ENCODE data around the gene WSB2.

Gene WSB2

DNA sequence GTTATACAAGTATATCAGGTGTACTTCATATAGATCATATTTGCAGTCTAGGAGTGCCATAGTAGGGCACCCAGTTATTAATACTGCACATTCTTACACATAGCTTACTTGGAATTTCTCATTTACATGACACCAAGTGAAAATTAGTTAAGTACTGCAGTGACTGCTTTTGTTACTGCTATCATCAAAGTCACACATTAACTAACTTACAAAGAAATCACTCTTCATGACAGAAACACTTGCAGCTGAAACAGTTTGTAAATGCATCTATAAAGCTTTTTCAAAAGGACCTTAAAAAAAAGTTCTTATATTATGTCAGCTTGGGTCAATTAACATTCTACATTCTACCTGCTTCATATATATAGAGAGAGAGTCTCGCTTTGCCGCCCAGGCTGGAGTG, 62.3 kb downstream of the WSB2 start:
- Mint-ChIP-seq H3K27ac (no peak overlapping the region), H3K36me3 (no peaks in the 10 kb centered on the region), H3K4me1 (no peaks in the 10 kb centered on the region), H3K9me3 (peaks cover 12% of the 10 kb centered on the region), H3K27me3 (no peaks in the 10 kb centered on the region), H3K4me3 (no peak overlapping the region)
- no peak for ATAC-seq

DNA sequence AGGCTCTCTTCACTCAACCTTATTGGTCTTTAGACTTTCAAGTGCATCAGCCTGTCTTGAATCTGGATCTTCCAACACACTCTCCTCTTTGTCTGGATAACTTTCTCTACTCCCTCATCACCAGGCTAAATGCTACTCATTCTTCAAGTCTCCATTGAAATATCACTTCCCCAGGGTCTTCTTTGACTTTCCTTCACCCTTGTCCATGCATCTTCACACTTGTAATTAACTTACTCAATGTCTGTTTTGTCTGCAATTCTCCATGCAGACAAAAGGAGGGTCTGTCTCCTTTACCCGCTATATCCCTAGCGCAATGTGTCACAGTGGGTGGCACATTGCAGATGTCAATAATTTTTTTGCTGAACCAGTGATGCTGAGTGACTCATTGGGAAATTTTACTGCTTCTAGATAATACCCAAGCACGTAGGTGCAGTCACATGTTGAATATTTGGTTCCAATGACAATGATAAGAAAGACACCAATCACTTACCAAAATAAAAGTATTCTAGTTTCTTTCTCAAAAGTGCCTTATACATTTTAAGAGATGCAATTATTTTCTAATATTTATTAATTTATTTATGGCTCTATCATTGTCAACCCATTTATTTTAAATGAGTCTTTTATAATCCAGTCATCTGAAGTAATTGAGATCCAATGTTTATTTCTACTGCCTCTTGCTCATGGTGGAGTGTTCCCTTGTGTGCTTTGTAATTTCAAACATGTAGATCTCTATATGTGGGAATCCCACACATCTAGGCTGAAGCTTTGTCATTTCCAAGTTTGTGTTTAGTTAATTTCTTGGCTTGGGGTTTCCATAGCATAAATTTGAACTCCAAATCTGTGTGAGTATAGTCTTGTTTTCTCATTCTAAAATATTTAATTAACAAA, 66.2 kb downstream of the WSB2 start:
- peaks cover 11% of the 10 kb centered on the region for H3K27me3 Mint-ChIP-seq
- no peaks in the 10 kb centered on the region for H3K4me1 Mint-ChIP-seq
- H3K36me3 Mint-ChIP-seq, result no peaks in the 10 kb centered on the region
- H3K27ac Mint-ChIP-seq, result no peak overlapping the region
- ATAC-seq, result no peak
- peaks cover 9% of the 10 kb centered on the region for H3K9me3 Mint-ChIP-seq
- H3K4me3 Mint-ChIP-seq, result no peak overlapping the region

DNA sequence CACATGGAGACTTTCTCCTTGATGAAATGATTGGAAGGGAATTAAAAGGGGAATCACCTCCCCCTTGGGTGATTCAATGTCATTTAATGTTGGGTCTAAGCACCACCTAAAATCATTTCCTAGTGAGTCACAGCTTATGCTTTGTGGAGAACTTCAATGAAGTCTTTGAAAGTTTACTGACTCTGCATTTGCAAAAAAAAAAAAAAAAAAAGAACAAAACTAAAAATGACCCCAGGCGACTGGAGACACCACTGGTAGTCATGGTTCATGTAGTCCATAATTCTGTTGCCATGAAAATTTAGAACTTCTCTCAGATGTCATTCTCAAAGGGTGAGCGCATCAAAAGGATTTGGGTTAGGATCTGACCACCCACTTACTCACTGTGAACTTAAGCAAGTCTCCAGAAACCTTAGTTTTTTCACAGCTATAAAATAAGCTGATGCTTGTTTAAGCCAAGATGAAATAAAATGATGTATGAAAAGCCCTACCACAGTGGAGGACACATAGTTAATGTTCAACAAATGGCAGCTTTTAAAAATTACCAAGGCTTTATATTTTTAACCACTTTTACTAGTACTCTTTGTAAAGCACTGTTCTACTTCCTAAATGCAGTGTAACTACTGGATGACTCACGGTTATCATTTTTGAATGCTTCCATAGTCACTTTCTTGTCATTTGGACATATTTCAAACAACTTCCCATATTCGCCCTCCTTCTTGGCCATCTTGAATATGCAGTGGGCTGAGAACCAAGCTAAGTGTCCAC, 74.1 kb downstream of the WSB2 start:
- Mint-ChIP-seq H3K4me1 (no peaks in the 10 kb centered on the region), H3K36me3 (no peaks in the 10 kb centered on the region), H3K4me3 (no peak overlapping the region), H3K27ac (no peak overlapping the region), H3K27me3 (peaks cover 18% of the 10 kb centered on the region), H3K9me3 (peaks cover 3% of the 10 kb centered on the region)
- no peak for ATAC-seq

DNA sequence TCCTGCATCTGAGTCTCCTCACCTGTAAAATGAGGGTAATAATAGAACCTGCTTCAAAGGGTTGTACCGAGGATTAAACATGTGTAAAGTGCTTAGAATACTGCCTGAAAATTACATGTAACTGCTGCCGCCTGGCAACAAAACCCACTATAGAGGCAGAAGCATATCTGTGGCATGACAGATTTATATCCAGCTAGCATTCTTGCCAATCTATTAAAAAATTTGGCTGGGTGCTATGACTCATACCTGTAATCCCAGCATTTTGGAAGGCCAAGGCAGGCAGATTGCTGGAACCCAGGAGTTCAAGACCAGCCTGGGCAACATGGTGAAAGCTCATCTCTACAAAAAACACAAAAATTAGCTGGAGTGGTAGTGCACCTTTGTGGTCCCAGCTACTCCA, 75.8 kb downstream of the WSB2 start:
- ATAC-seq, result no peak
- H3K36me3 Mint-ChIP-seq, result no peaks in the 10 kb centered on the region

More for the DNA sequence above, 75.8 kb downstream of the WSB2 start:
- peaks cover 3% of the 10 kb centered on the region for H3K9me3 Mint-ChIP-seq
- H3K27me3 Mint-ChIP-seq, result peaks cover 11% of the 10 kb centered on the region
- no peak overlapping the region for H3K4me3 Mint-ChIP-seq
- H3K27ac Mint-ChIP-seq, result no peak overlapping the region
- no peaks in the 10 kb centered on the region for H3K4me1 Mint-ChIP-seq
